ENCODE results near the gene ZBTB20.

DNA sequence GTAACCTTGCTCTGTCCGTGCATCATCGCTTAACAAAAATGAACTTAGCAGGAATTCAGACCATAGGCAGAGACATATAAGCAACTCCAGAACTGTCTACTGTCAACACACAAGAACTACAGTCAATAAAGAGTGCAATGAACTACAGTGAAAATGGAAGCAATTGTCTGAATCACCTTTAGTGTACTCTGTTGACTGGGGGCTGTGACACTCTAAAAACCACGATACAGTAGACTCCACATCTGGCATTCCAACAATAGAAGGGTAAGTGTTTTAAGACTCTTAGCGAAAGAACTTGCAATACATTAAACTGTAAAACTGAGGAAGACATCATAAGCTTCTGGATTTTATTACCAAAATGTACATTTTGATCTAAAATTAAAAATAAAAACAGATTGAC is 347.3 kb downstream of the ZBTB20 start:
- TF ChIP-seq, protein P1, sequence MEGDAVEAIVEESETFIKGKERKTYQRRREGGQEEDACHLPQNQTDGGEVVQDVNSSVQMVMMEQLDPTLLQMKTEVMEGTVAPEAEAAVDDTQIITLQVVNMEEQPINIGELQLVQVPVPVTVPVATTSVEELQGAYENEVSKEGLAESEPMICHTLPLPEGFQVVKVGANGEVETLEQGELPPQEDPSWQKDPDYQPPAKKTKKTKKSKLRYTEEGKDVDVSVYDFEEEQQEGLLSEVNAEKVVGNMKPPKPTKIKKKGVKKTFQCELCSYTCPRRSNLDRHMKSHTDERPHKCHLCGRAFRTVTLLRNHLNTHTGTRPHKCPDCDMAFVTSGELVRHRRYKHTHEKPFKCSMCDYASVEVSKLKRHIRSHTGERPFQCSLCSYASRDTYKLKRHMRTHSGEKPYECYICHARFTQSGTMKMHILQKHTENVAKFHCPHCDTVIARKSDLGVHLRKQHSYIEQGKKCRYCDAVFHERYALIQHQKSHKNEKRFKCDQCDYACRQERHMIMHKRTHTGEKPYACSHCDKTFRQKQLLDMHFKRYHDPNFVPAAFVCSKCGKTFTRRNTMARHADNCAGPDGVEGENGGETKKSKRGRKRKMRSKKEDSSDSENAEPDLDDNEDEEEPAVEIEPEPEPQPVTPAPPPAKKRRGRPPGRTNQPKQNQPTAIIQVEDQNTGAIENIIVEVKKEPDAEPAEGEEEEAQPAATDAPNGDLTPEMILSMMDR (IDR thresholded peaks at IDR 0.05): no peak
- TF ChIP-seq EP300 (IDR thresholded peaks at IDR 0.05): no peak
- no peak for TF ChIP-seq POLR2A (IDR thresholded peaks at IDR 0.05)
- no peak for TF ChIP-seq POLR2AphosphoS5 (IDR thresholded peaks at IDR 0.05)

All from stomach (tissue), 4 donors.